ENCODE data around the gene KLKB1. TPM values are rescaled to one million over a fixed set of nuclear protein-coding genes. Genes with fewer than 3 reads are reported as not detected.
A peak's percentile ranks its signal among the peaks of the same experiment; 100 is the strongest.

KLKB1 gene
- total RNA-seq, 1 donor from 2014 or later = not detected

DNA sequence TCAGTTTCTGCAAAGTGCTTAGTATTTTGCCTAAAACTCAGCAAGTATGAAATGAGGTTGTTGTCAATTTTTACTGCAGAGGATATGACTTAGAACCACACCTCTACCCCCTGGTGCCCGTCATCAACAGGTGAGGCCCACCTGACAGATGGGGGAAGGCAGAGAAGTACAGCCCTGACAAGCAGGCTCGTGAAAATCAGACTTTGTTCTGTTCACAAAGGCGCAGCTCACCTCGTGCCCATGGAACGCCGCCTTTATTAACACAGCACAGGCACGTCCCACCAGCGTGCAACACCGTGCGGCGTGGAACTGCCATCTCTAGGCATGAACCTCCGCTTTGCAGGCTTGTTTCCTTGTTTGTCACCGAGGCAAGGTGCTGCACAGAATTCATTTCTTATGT lies 22.6 kb upstream of the KLKB1 start:
- TF ChIP-seq EZH2 (IDR thresholded peaks at IDR 0.05; ENCODE audit: insufficient read depth, low read length) (no peak), CTCF (IDR thresholded peaks at IDR 0.05; ENCODE audit: insufficient read depth, low read depth, low read length) (no peak)
- Histone ChIP-seq H3K4me1 (ENCODE audit: insufficient read depth, low read length) (no peaks in the 10 kb centered on the region), H2AFZ (ENCODE audit: low read depth, low read length) (peak overlapping the region; percentile 12), H3K27me3 (ENCODE audit: insufficient read depth, low read length) (no peaks in the 10 kb centered on the region), H3K9ac (ENCODE audit: low read length) (peak overlapping the region; percentile 53), H3K9me3 (ENCODE audit: insufficient read depth, low read depth, low read length) (no peaks in the 10 kb centered on the region), H3K79me2 (ENCODE audit: insufficient read depth, low read length) (no peaks in the 10 kb centered on the region), H4K20me1 (ENCODE audit: insufficient read depth, low read length) (no peaks in the 10 kb centered on the region), H3K27ac (ENCODE audit: low read depth, low read length) (peak overlapping the region; percentile 37), H3K4me2 (ENCODE audit: low read length) (peak overlapping the region; percentile 81), H3K36me3 (ENCODE audit: insufficient read depth, low read length) (no peaks in the 10 kb centered on the region), H3K4me3 (ENCODE audit: insufficient read depth, low read depth, low read length) (peak overlapping the region; percentile 45)
- Mint-ChIP-seq H3K4me3 (ENCODE audit: unreplicated experiment) (no peak overlapping the region), H3K36me3 (ENCODE audit: low read depth, unreplicated experiment) (peaks cover 9% of the 10 kb centered on the region), H3K9me3 (ENCODE audit: unreplicated experiment) (peaks cover 9% of the 10 kb centered on the region), H3K27ac (ENCODE audit: unreplicated experiment) (no peak overlapping the region), H3K4me1 (ENCODE audit: low read depth, unreplicated experiment) (no peaks in the 10 kb centered on the region), H3K27me3 (ENCODE audit: low read depth, unreplicated experiment) (no peaks in the 10 kb centered on the region)
- FAIRE-seq (no peak), DNase-seq (ENCODE audit: low read depth) (no peak)

DNA sequence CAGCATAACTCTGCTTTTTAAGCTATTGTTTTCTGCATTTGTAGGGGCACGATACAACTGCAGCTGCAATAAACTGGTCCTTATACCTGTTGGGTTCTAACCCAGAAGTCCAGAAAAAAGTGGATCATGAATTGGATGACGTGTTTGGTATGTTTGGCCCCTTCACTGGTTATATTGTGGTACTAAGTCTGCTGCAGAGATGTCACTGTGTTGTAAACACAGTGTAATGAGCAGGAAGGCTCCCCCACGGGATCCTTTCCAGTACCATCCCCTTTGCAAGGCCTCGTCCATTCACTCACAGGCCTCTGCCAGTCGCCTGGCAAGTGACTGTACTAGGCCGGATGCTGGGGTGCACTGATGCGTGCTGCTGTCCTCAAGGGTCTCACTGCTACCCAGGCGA lies 22.2 kb upstream of the KLKB1 start:
- Histone ChIP-seq H3K27ac (ENCODE audit: low read depth, low read length) (no peak overlapping the region), H3K27me3 (ENCODE audit: insufficient read depth, low read length) (no peaks in the 10 kb centered on the region), H2AFZ (ENCODE audit: low read depth, low read length) (no peak overlapping the region), H3K4me1 (ENCODE audit: insufficient read depth, low read length) (no peaks in the 10 kb centered on the region), H3K9me3 (ENCODE audit: insufficient read depth, low read depth, low read length) (no peaks in the 10 kb centered on the region), H3K4me2 (ENCODE audit: low read length) (peak overlapping the region; percentile 81), H4K20me1 (ENCODE audit: insufficient read depth, low read length) (no peaks in the 10 kb centered on the region), H3K4me3 (ENCODE audit: insufficient read depth, low read depth, low read length) (no peak overlapping the region), H3K79me2 (ENCODE audit: insufficient read depth, low read length) (no peaks in the 10 kb centered on the region), H3K9ac (ENCODE audit: low read length) (no peak overlapping the region), H3K36me3 (ENCODE audit: insufficient read depth, low read length) (no peaks in the 10 kb centered on the region)
- TF ChIP-seq CTCF (IDR thresholded peaks at IDR 0.05; ENCODE audit: insufficient read depth, low read depth, low read length) (no peak), EZH2 (IDR thresholded peaks at IDR 0.05; ENCODE audit: insufficient read depth, low read length) (no peak)
- FAIRE-seq (no peak), DNase-seq (ENCODE audit: low read depth) (no peak)
- Mint-ChIP-seq H3K9me3 (ENCODE audit: unreplicated experiment) (peaks cover 9% of the 10 kb centered on the region), H3K27me3 (ENCODE audit: low read depth, unreplicated experiment) (no peaks in the 10 kb centered on the region), H3K4me1 (ENCODE audit: low read depth, unreplicated experiment) (no peaks in the 10 kb centered on the region), H3K4me3 (ENCODE audit: unreplicated experiment) (no peak overlapping the region), H3K36me3 (ENCODE audit: low read depth, unreplicated experiment) (peaks cover 9% of the 10 kb centered on the region), H3K27ac (ENCODE audit: unreplicated experiment) (no peak overlapping the region)

GRCh38 chr4:186216465-186217024 lies 10.8 kb upstream of the KLKB1 start:
- H3K27ac ChIP-seq (ENCODE audit: low read depth, low read length) = no peak overlapping the region
- no peaks in the 10 kb centered on the region for H3K27me3 ChIP-seq (ENCODE audit: insufficient read depth, low read length)
- no peak overlapping the region for H3K9ac ChIP-seq (ENCODE audit: low read length)
- Mint-ChIP-seq H3K36me3 (ENCODE audit: low read depth, unreplicated experiment) (no peaks in the 10 kb centered on the region), H3K4me1 (ENCODE audit: low read depth, unreplicated experiment) (no peaks in the 10 kb centered on the region), H3K27me3 (ENCODE audit: low read depth, unreplicated experiment) (peaks cover 3% of the 10 kb centered on the region), H3K9me3 (ENCODE audit: unreplicated experiment) (no peaks in the 10 kb centered on the region), H3K4me3 (ENCODE audit: unreplicated experiment) (no peak overlapping the region), H3K27ac (ENCODE audit: unreplicated experiment) (no peak overlapping the region)
- H3K4me1 ChIP-seq (ENCODE audit: insufficient read depth, low read length) = no peaks in the 10 kb centered on the region
- DNase-seq (ENCODE audit: low read depth) (no peak), FAIRE-seq (no peak)
- H3K9me3 ChIP-seq (ENCODE audit: insufficient read depth, low read depth, low read length) = no peaks in the 10 kb centered on the region
- H3K79me2 ChIP-seq (ENCODE audit: insufficient read depth, low read length) = no peaks in the 10 kb centered on the region
- H4K20me1 ChIP-seq (ENCODE audit: insufficient read depth, low read length) = no peaks in the 10 kb centered on the region
- H2AFZ ChIP-seq (ENCODE audit: low read depth, low read length) = no peak overlapping the region
- H3K36me3 ChIP-seq (ENCODE audit: insufficient read depth, low read length) = no peaks in the 10 kb centered on the region
- H3K4me3 ChIP-seq (ENCODE audit: insufficient read depth, low read depth, low read length) = no peak overlapping the region
- no peak for TF ChIP-seq EZH2 (IDR thresholded peaks at IDR 0.05; ENCODE audit: insufficient read depth, low read length)
- TF ChIP-seq CTCF (IDR thresholded peaks at IDR 0.05; ENCODE audit: insufficient read depth, low read depth, low read length) = no peak
- no peak overlapping the region for H3K4me2 ChIP-seq (ENCODE audit: low read length)

Data from astrocyte (in vitro differentiated cells and primary cell).